HCT116 (cell line): ENCODE measurements around the gene CLPSL1. TPM values are rescaled to one million over a fixed set of nuclear protein-coding genes. Genes with fewer than 3 reads are reported as not detected.

Experiments used
- ATAC-seq: fragments of 200-7000 bp; cut with Tn5 transposase; 2 replicates; pipeline ENCODE4 v1.9.1; 2020; ENCODE audit warnings: mild to moderate bottlenecking, moderate library complexity
- BruUV-seq: library from RNA; stranded (reverse); fragments of 400-500 nt; replicated peaks from 2 replicates; lab custom pipeline; 2021; lab: Mats Ljungman, UMichigan
- CTCF ChIA-PET: fragments of 300-600 bp; sonication (Branson Sonifier 250); formaldehyde crosslinking; loops from one replicate; lab custom pipeline; 2021; ENCODE audit warnings: antibody characterized with exemption; lab: Charles Lee
- POLR2A ChIA-PET: fragments of 300-600, 350-600 bp; sonication (Branson Sonifier 250); formaldehyde crosslinking; loops from one replicate; lab custom pipeline; 2021; ENCODE audit warnings: antibody characterized with exemption; lab: Charles Lee
- RAD21 ChIA-PET, 2 experiments: fragments of 300-600 bp; sonication (Branson Sonifier 250); formaldehyde crosslinking; loops; one replicate each; lab custom pipeline; 2023; ENCODE audit warnings: low total read pairs in 2 of 2; ENCODE audit not compliant: uncharacterized antibody in 2 of 2, unreplicated experiment in 2 of 2, low non-redundant PET in 1 of 2; lab: Charles Lee
- DNase-seq: peaks from one replicate; pipeline ENCODE4 v3.0.0-alpha.2; 2010; ENCODE audit warnings: low read depth, low spot score
- H2AFZ ChIP-seq: fragments of 200-600 bp; shearing (Covaris generic), sonication (generic); 2 replicates; pipeline ENCODE4 v1.6.1; 2017; ENCODE audit warnings: low read depth, mixed run types, mixed read lengths, antibody characterized with exemption, low read length; ENCODE audit not compliant: poor library complexity, severe bottlenecking
- H3K27ac ChIP-seq: 2 replicates; pipeline ENCODE4 v1.5.1; 2012; ENCODE audit warnings: low read depth, low read length
- H3K27me3 ChIP-seq: fragments of 200-600 bp; sonication (generic); 2 replicates; pipeline ENCODE4 v1.6.1; 2016; ENCODE audit warnings: mixed run types, low read length, mixed read lengths; ENCODE audit not compliant: insufficient read depth
- H3K36me3 ChIP-seq, 2 experiments: fragments of 200-500 bp in 1 of 2; fragments of 200-600 bp in 1 of 2; sonication (Bioruptor generic) in 1 of 2; sonication (generic) in 1 of 2; 2 replicates each; pipeline versions ENCODE4 v1.5.1 to v1.6.1; 2014 to 2016; ENCODE audit warnings: low read length in 2 of 2, inconsistent platforms in 1 of 2, mixed read lengths in 1 of 2, mixed run types in 1 of 2; ENCODE audit not compliant: insufficient read depth in 2 of 2, control insufficient read depth in 1 of 2
- H3K4me1 ChIP-seq, 2 experiments: fragments of 200-600 bp in 1 of 2; sonication (generic) in 1 of 2; 2 replicates each; pipeline versions ENCODE4 v1.5.1 to v1.6.1; 2012 to 2017; ENCODE audit warnings: low read length in 2 of 2, inconsistent platforms in 1 of 2, mild to moderate bottlenecking in 1 of 2, mixed read lengths in 1 of 2, mixed run types in 1 of 2, moderate library complexity in 1 of 2; ENCODE audit not compliant: insufficient read depth in 2 of 2, control insufficient read depth in 1 of 2
- H3K4me2 ChIP-seq: fragments of 200-600 bp; sonication (generic); 2 replicates; pipeline ENCODE4 v1.6.1; 2017; ENCODE audit warnings: mixed run types, low read length, mixed read lengths
- H3K4me3 ChIP-seq, 2 experiments: fragments of 200-600 bp in 1 of 2; sonication (generic) in 1 of 2; replicated peaks in 1 of 2; 2 replicates each; pipeline ENCODE4 v1.5.1; 2011 to 2016; ENCODE audit warnings: low read length in 2 of 2, control low read depth in 1 of 2, low read depth in 1 of 2, mild to moderate bottlenecking in 1 of 2, mixed read lengths in 1 of 2, mixed run types in 1 of 2
- H3K79me2 ChIP-seq: fragments of 200-600 bp; sonication (generic); 2 replicates; pipeline ENCODE4 v1.6.1; 2017; ENCODE audit warnings: mild to moderate bottlenecking, mixed run types, low read length, moderate library complexity, mixed read lengths; ENCODE audit not compliant: insufficient read depth
- H3K9ac ChIP-seq: fragments of 200-600 bp; sonication (generic); 2 replicates; pipeline ENCODE4 v1.6.1; 2016; ENCODE audit warnings: low read length, mixed read lengths
- H3K9me2 ChIP-seq: fragments of 200-600 bp; sonication (generic), shearing (Covaris generic); 2 replicates; pipeline ENCODE4 v1.6.1; 2017; ENCODE audit warnings: mixed run types, mild to moderate bottlenecking, moderate library complexity; ENCODE audit not compliant: insufficient read depth
- H3K9me3 ChIP-seq, 2 experiments: fragments of 200-500 bp in 1 of 2; fragments of 200-600 bp in 1 of 2; sonication (Bioruptor generic) in 1 of 2; sonication (generic) in 1 of 2; 2 replicates each; pipeline ENCODE4 v1.6.1; 2014 to 2017; ENCODE audit warnings: low read length in 2 of 2, mixed read lengths in 2 of 2, inconsistent platforms in 1 of 2, low read depth in 1 of 2, mild to moderate bottlenecking in 1 of 2, mixed run types in 1 of 2, moderate library complexity in 1 of 2; ENCODE audit not compliant: control insufficient read depth in 1 of 2, insufficient read depth in 1 of 2
- H4K20me1 ChIP-seq: fragments of 200-600 bp; sonication (generic), shearing (Covaris generic); 2 replicates; pipeline ENCODE4 v1.6.1; 2017; ENCODE audit warnings: mixed run types, mild to moderate bottlenecking, moderate library complexity; ENCODE audit not compliant: insufficient read depth
- CTCF ChIP-seq, 3 experiments: fragments of 200-600 bp in 1 of 3; sonication (generic) in 1 of 3; IDR thresholded peaks in 2 of 3; conservative IDR thresholded peaks in 1 of 3; 2 replicates each; pipeline ENCODE4 v1.5.1; 2012 to 2017; ENCODE audit warnings: low read depth in 2 of 3, low read length in 2 of 3, antibody characterized with exemption in 1 of 3, borderline replicate concordance in 1 of 3, control low read depth in 1 of 3, mild to moderate bottlenecking in 1 of 3, mixed read lengths in 1 of 3, mixed run types in 1 of 3, moderate library complexity in 1 of 3; ENCODE audit not compliant: insufficient read depth in 1 of 3
- intact Hi-C: fragments of 100-400 bp; cut with micrococcal nuclease; formaldehyde crosslinking; loops from 2 replicates; pipeline ENCODE4 v1.10.0; 2022
- total RNA-seq: library from RNA; stranded (reverse); gene quantifications from one replicate; pipeline ENCODE4 v1.2.1, GENCODE V29; 2021; ENCODE audit not compliant: unreplicated experiment
- TF ChIP-seq, protein P1 (sequence below): IDR thresholded peaks from 2 replicates; pipeline ENCODE4 v1.6.1; 2012; ENCODE audit warnings: low read depth

CLPSL1 gene
- total RNA-seq, 1 experiment from 2014 or later: not detected

GRCh38 chr6:35765739-35766138, 15.1 kb upstream of the CLPSL1 start:
- Histone ChIP-seq H3K4me3 (no peak overlapping the region), H3K9me2 (no peaks in the 10 kb centered on the region), H3K9ac (no peak overlapping the region), H3K79me2 (no peaks in the 10 kb centered on the region), H3K4me2 (no peak overlapping the region), H2AFZ (no peak overlapping the region), H4K20me1 (no peaks in the 10 kb centered on the region), H3K9me3 (no peaks in the 10 kb centered on the region), H3K36me3 (no peaks in the 10 kb centered on the region), H3K4me1 (peaks cover 0 to 5% of the 10 kb centered on the region in 2 experiments; a peak in 1 of 4 replicates), H3K27ac (no peak overlapping the region), H3K27me3 (0 out of 2 replicates have a peak, but pooled peaks cover 13% of the 10 kb centered on the region)
- no TSS peak for BruUV-seq
- ATAC-seq: no peak
- ChIA-PET RAD21 (no interaction called here), POLR2A (no interaction called here), CTCF (no interaction called here)
- intact Hi-C loops: no loop called here
- TF ChIP-seq, protein P1, sequence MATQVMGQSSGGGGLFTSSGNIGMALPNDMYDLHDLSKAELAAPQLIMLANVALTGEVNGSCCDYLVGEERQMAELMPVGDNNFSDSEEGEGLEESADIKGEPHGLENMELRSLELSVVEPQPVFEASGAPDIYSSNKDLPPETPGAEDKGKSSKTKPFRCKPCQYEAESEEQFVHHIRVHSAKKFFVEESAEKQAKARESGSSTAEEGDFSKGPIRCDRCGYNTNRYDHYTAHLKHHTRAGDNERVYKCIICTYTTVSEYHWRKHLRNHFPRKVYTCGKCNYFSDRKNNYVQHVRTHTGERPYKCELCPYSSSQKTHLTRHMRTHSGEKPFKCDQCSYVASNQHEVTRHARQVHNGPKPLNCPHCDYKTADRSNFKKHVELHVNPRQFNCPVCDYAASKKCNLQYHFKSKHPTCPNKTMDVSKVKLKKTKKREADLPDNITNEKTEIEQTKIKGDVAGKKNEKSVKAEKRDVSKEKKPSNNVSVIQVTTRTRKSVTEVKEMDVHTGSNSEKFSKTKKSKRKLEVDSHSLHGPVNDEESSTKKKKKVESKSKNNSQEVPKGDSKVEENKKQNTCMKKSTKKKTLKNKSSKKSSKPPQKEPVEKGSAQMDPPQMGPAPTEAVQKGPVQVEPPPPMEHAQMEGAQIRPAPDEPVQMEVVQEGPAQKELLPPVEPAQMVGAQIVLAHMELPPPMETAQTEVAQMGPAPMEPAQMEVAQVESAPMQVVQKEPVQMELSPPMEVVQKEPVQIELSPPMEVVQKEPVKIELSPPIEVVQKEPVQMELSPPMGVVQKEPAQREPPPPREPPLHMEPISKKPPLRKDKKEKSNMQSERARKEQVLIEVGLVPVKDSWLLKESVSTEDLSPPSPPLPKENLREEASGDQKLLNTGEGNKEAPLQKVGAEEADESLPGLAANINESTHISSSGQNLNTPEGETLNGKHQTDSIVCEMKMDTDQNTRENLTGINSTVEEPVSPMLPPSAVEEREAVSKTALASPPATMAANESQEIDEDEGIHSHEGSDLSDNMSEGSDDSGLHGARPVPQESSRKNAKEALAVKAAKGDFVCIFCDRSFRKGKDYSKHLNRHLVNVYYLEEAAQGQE: no peak
- TF ChIP-seq CTCF (IDR thresholded peaks at IDR 0.05 in 2 of 3, conservative IDR thresholded peaks at IDR 0.05 in 1 of 3; ENCODE audit: borderline replicate concordance in 1 of 3, insufficient read depth in 1 of 3, low read depth in 2 of 3, low read length in 2 of 3): no peak
- DNase-seq: no peak
